Mucosa of descending colon (tissue), 3 donors: ENCODE measurements around the gene GRK5. TPM values are rescaled to one million over a fixed set of nuclear protein-coding genes. Genes with fewer than 3 reads are reported as not detected.

Experiments used
- ATAC-seq: fragments of 200-7000 bp; cut with Tn5 transposase; one replicate; pipeline ENCODE4 v1.9.1; 2020; ENCODE audit warnings: mild to moderate bottlenecking, moderate library complexity
- DNase-seq, 3 donors: peaks; one replicate each; pipeline ENCODE4 v3.0.0-alpha.2; 2020
- H3K36me3 ChIP-seq: fragments of 200-600 bp; one replicate; pipeline ENCODE4 v1.8.0; 2021; ENCODE audit warnings: low read depth, mild to moderate bottlenecking
- H3K4me1 ChIP-seq: fragments of 200-600 bp; one replicate; pipeline ENCODE4 v1.8.0; 2021; ENCODE audit warnings: low read depth, mild to moderate bottlenecking
- H3K4me3 ChIP-seq: fragments of 200-600 bp; one replicate; pipeline ENCODE4 v1.8.0; 2021; ENCODE audit warnings: mild to moderate bottlenecking
- H3K9me3 ChIP-seq: fragments of 200-600 bp; one replicate; pipeline ENCODE4 v1.8.0; 2021; ENCODE audit warnings: mild to moderate bottlenecking
- intact Hi-C, 2 donors: fragments of 100-400 bp; cut with DNase I in 1 of 2; cut with micrococcal nuclease in 1 of 2; formaldehyde crosslinking; loops; one replicate each; pipeline versions ENCODE4 v1.11.0 to v1.11.1; 2022; cut with DNase I, micrococcal nuclease
- total RNA-seq, 3 donors: library from RNA; stranded (reverse); fragmentation: NEBNext Ultra II Directional in 2 of 3; extraction: Animal tissue kit (Norgen Biotek cat#: 25700) in 2 of 3; gene quantifications; one replicate each; pipeline versions ENCODE4 v1.2.1 to v1.2.4, GENCODE V29; 2021 to 2023
- TF ChIP-seq, protein P1 (sequence below): fragments of 200-600 bp; IDR thresholded peaks from one replicate; pipeline ENCODE4 v1.8.0; 2022; ENCODE audit warnings: antibody characterized with exemption, mild to moderate bottlenecking
- donor health status: DM: no; HTN: no; CAD: no; lungs with moderate emphysema.
- donor health status: DM: no; HTN: no; CAD: no.
- donor health status: DM: no; HTN: yes; CAD: no.

Gene GRK5
- total RNA-seq, 3 donors from 2014 or later = 6.6 to 27.1 (median 8.3) TPM

- ATAC-seq = no peak
- H3K36me3 ChIP-seq = no peaks in the 10 kb centered on the region
- DNase-seq = no peak
- H3K4me1 ChIP-seq = no peaks in the 10 kb centered on the region
- no peaks in the 10 kb centered on the region for H3K9me3 ChIP-seq
- TF ChIP-seq, protein P1, sequence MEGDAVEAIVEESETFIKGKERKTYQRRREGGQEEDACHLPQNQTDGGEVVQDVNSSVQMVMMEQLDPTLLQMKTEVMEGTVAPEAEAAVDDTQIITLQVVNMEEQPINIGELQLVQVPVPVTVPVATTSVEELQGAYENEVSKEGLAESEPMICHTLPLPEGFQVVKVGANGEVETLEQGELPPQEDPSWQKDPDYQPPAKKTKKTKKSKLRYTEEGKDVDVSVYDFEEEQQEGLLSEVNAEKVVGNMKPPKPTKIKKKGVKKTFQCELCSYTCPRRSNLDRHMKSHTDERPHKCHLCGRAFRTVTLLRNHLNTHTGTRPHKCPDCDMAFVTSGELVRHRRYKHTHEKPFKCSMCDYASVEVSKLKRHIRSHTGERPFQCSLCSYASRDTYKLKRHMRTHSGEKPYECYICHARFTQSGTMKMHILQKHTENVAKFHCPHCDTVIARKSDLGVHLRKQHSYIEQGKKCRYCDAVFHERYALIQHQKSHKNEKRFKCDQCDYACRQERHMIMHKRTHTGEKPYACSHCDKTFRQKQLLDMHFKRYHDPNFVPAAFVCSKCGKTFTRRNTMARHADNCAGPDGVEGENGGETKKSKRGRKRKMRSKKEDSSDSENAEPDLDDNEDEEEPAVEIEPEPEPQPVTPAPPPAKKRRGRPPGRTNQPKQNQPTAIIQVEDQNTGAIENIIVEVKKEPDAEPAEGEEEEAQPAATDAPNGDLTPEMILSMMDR = no peak
- H3K4me3 ChIP-seq = no peak overlapping the region
- intact Hi-C loops = no loop called here
Observed at GRCh38 chr10:119348106-119348505, 140.7 kb downstream of the GRK5 start.

DNA sequence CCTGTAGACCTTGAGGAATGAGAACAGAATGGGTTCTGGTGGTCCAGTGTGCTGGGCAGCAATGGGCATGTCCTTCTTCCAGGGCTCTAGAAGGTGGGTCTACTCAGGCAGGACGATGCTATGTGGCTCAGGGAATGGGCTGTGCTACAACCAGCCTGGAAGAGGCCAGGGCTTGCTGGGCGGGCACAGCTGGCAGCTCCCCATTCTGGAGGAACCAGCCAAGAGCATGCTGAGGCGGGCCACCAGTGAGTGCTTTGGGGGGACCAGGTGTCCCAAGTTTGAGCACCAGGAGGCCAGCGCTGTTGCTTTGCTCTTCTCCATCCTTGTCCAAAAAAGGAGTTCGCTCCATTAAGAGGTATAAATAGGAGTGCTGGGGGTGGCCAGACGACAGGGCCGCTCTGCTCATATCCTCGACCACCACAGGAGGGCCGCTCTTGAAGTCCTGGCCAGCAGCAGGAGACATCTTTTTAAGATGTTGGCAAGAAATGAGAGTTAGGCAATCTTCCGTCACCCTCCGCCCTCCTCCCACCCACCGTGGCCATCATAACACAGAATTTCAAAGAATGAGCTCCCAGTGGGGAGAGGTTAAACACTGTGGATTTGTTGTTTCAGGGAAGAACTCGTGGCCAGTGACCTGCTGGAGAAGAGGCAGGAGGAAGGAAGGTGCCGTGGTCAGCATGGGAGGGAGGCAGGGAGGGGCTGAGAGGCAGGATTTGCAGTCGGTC lies 141.3 kb downstream of the GRK5 start:
- no peaks in the 10 kb centered on the region for H3K9me3 ChIP-seq
- ATAC-seq (peak; percentile 24), DNase-seq (no peak)
- no peaks in the 10 kb centered on the region for H3K4me1 ChIP-seq
- TF ChIP-seq, protein P1 = no peak
- H3K36me3 ChIP-seq = no peaks in the 10 kb centered on the region
- H3K4me3 ChIP-seq = no peak overlapping the region
- intact Hi-C loops = no loop called here

DNA sequence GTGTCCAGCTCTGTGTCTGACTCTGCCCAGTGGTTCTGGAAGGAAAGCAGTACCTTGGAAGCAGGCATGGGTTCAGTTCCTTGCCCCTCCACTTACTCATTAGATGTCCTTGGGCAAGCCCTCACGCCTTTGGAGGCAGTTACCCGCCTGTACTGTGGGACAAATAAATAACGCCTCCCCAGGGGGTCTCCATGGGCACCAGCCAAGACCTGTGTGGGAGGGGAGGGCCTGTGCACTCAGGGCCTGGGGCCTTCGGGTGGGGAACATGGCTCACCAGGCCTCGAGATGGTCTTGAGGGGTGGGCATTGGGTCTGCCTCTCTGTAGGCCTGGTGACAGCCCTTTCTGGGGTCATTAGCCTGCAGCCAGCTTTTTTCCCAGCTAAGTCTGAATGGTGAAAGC lies 142.0 kb downstream of the GRK5 start:
- H3K9me3 ChIP-seq = no peaks in the 10 kb centered on the region
- TF ChIP-seq, protein P1 = no peak
- H3K36me3 ChIP-seq = no peaks in the 10 kb centered on the region
- intact Hi-C loops = no loop called here
- no peak overlapping the region for H3K4me3 ChIP-seq
- no peak for ATAC-seq
- no peaks in the 10 kb centered on the region for H3K4me1 ChIP-seq
- DNase-seq = no peak

- Histone ChIP-seq H3K4me1 (no peaks in the 10 kb centered on the region), H3K9me3 (no peaks in the 10 kb centered on the region), H3K36me3 (no peaks in the 10 kb centered on the region), H3K4me3 (no peak overlapping the region)
- ATAC-seq (no peak), DNase-seq (no peak)
- intact Hi-C loops = no loop called here
- TF ChIP-seq, protein P1 = no peak
Observed at GRCh38 chr10:119349937-119350501, 142.6 kb downstream of the GRK5 start.

GRCh38 chr10:119350502-119351097 lies 143.2 kb downstream of the GRK5 start:
- ATAC-seq = no peak
- intact Hi-C loops = no loop called here
- H3K4me1 ChIP-seq = no peaks in the 10 kb centered on the region

More at GRCh38 chr10:119350502-119351097, 143.2 kb downstream of the GRK5 start:
- H3K36me3 ChIP-seq = no peaks in the 10 kb centered on the region
- no peak overlapping the region for H3K4me3 ChIP-seq
- DNase-seq = no peak
- peaks cover 5% of the 10 kb centered on the region for H3K9me3 ChIP-seq
- TF ChIP-seq, protein P1 = no peak
